ENCODE results near the gene GOLGA7B. TPM values are rescaled to one million over a fixed set of nuclear protein-coding genes. Genes with fewer than 3 reads are reported as not detected.
A peak's percentile ranks its signal among the peaks of the same experiment; 100 is the strongest.

The GOLGA7B gene
- total and polyA plus RNA-seq, 9 of the 15 experiments (the other 6 are each of a cell fraction or from before 2014, with no cell fraction given), result 0.03 to 0.07 (median 0.04) TPM; not detected in 3

GRCh38 chr10:97901381-97901780 lies 51.7 kb downstream of the GOLGA7B start:
- BruUV-seq (replicated peaks), result no TSS peak
- Histone ChIP-seq H3K4me3 (no peak overlapping the region), H3K27ac (ENCODE audit: extremely low read depth, low read depth, low read length) (no peak overlapping the region), H3K27me3 (ENCODE audit: control insufficient read depth in 2 of 2, insufficient read depth in 2 of 2, low read length in 2 of 2) (peaks cover 13 to 42% of the 10 kb centered on the region in 2 experiments; a peak in 4 of 5 replicates), H4K20me1 (replicated peaks; ENCODE audit: control insufficient read depth, insufficient read depth, low read length) (no peaks in the 10 kb centered on the region), H3K4me1 (replicated peaks in 1 of 2; ENCODE audit: control insufficient read depth in 2 of 2, insufficient read depth in 2 of 2, low read length in 2 of 2) (peaks cover 8 to 11% of the 10 kb centered on the region in 2 experiments; a peak in 4 of 5 replicates), H3K4me2 (ENCODE audit: insufficient read depth, low read length) (no peak overlapping the region), H3K9me1 (ENCODE audit: control insufficient read depth, insufficient read depth, low read length) (no peaks in the 10 kb centered on the region), H3K9ac (ENCODE audit: insufficient read depth in 1 of 2, low read depth in 2 of 2, low read length in 2 of 2) (no peak overlapping the region), H2AFZ (ENCODE audit: low read depth, low read length) (no peak overlapping the region), H3K79me2 (ENCODE audit: control insufficient read depth, insufficient read depth, low read length) (no peaks in the 10 kb centered on the region), H3K9me3 (replicated peaks; ENCODE audit: control insufficient read depth, insufficient read depth, low read depth, low read length) (no peaks in the 10 kb centered on the region), H3K36me3 (ENCODE audit: control insufficient read depth, insufficient read depth, low read length) (no peaks in the 10 kb centered on the region)
- POLR2A ChIA-PET, result no interaction called here
- TF ChIP-seq HES1 (IDR thresholded peaks at IDR 0.05; ENCODE audit: low read depth) (no peak), NFRKB (IDR thresholded peaks at IDR 0.05; ENCODE audit: low read depth) (no peak), HEY1 (CRISPR knock-in tag; IDR thresholded peaks at IDR 0.05; ENCODE audit: borderline replicate concordance) (no peak), CREB1 (IDR thresholded peaks at IDR 0.05) (no peak), CREB1 (CRISPR knock-in tag; IDR thresholded peaks at IDR 0.05) (no peak), MAFK (IDR thresholded peaks at IDR 0.05; ENCODE audit: low read length) (no peak), ZBED1 (IDR thresholded peaks at IDR 0.05) (no peak), ZBTB11 (CRISPR knock-in tag; IDR thresholded peaks at IDR 0.05) (no peak), MECOM (CRISPR knock-in tag; IDR thresholded peaks at IDR 0.05) (no peak), KLF13 (tag; IDR thresholded peaks at IDR 0.05; ENCODE audit: borderline replicate concordance, low read depth) (no peak), DACH1 (IDR thresholded peaks at IDR 0.05; ENCODE audit: partially characterized antibody) (no peak)
- in situ Hi-C loops (cut with MboI) (loop anchor here (5.0 to 25.0 kb wide), 2 partner anchors 141 to 411 kb away; no protein-coding TSS in a partner anchor), intact Hi-C loops (cut with micrococcal nuclease) (no loop called here)
- WGBS (ENCODE audit: insufficient coverage, low coverage, missing lambda C conversion rate), result 15% methylated on average over 10 of the region's 12 CpGs
- CTCF ChIA-PET (ENCODE audit: low intra/inter-chr PET ratio), result no interaction called here
- DNase-seq (ENCODE audit: extremely low read depth in 1 of 4, low spot score in 3 of 4), result peak in 1 of 4 experiments; percentile 22
- no peak for FAIRE-seq
- no peak for ATAC-seq

Data from K562 (cell line).